Activated CD4-positive, alpha-beta T cell treated with anti-CD3 and anti-CD28 coated beads for 1 hour (primary cell): ENCODE measurements around the gene PITX3.
A peak's percentile ranks its signal among the peaks of the same experiment; 100 is the strongest.

Experiments used
- DNase-seq: peaks from one replicate; pipeline ENCODE4 v3.0.0-alpha.2; 2020

The PITX3 gene

DNA sequence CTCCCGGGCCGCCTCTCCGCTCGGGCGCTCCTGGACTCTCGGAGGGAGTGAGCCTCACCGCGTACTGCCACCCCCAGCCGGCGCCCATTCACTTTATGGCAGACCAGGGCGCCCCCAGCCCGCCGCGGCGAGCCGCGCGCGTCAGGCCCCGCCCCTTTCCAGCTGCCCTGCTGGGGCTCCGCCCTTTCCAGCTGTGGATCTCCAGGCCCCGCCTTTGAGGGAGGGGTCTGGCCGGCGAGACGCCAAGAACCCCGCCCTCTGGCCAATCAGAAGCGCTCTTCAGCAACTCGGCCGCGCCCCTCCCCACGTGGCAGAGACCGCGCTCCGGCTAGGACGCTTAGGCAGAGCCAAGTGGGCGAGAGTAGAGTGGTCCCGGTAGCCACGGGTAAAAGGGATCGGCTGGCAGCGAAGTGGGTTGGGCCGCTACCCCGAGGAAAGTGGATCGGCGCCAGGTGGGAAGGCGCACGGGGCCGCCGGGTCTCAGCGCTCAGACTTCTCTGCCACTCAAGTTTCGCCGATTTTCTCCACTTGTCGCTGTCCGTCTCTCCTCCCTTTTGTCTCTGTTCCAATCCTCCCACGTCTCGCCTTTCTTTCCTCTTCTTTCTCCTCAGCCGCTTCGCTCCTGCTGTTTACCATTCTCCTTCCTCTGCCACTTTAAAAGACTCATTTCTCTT, at the start of gene PITX3:
PITX3 (minus strand) TSS at position 69 of the 674 bp plus-strand sequence. CDS start 9,432 bp downstream, outside the sequence.
- peak; percentile 79 for DNase-seq

DNA sequence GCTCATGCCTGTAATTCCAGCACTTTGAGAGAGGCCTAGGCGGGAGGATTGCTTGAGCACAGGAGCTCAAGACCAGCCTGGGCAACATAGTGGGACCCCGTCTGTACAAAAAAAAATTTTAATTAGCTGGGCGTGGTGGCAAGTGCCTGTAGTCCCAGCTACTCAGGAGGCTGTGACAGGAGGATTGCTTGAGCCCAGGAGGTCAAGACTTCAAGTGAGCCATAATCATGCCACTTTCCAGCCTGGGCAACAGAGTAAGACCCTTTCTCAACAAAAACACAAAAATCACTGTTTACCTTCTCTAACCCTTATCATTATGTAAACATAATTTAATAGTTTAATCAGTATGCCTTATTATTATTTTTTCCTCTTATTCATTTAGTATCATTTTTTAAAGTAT, 48.5 kb upstream of the PITX3 start:
- no peak for DNase-seq

GRCh38 chr10:102289356-102289755, 48.0 kb upstream of the PITX3 start:
- DNase-seq, result no peak

DNA sequence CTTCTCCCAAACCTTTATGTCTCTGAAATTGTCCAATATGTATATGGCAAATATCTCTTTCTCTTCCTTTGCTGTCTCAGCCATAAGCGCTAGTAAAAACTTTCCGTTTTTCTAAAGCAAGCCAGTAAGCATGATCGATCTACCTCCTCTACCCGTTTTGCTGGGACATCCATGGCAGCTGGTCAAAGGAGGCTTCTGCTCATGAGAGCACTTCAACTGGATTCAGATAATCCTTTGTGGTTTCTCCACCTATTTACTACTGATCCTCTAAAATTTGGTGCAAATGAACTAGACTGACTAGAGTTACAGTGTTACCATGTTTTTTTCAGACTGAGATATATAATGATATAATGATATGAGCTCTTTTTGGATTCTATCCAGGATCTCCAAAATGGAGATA, 46.7 kb upstream of the PITX3 start:
- DNase-seq, result no peak

DNA sequence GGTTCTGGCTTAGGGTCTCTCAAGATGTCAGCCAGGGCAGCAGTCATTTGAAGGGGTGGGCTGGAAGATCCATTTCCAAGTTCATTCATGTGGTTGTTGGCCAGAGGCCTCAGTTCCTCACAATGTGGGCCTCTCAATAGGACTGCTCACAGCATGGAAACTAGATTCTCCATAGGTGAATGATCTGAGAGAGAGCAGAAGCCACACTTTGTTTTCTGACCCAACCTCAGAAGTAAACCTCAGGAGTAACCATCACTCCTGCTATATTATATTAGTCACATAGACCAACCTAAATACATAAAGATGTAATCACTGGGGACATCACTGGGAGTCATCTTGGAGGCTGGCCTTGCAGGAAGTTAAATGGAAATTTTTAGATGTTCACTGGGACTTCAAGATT, 46.2 kb upstream of the PITX3 start:
- no peak for DNase-seq

GRCh38 chr10:102286216-102286615, 44.9 kb upstream of the PITX3 start:
- DNase-seq, result no peak

- no peak for DNase-seq
Observed at GRCh38 chr10:102285133-102285532, 43.8 kb upstream of the PITX3 start.

GRCh38 chr10:102284531-102284930, 43.2 kb upstream of the PITX3 start:
- DNase-seq, result no peak

DNA sequence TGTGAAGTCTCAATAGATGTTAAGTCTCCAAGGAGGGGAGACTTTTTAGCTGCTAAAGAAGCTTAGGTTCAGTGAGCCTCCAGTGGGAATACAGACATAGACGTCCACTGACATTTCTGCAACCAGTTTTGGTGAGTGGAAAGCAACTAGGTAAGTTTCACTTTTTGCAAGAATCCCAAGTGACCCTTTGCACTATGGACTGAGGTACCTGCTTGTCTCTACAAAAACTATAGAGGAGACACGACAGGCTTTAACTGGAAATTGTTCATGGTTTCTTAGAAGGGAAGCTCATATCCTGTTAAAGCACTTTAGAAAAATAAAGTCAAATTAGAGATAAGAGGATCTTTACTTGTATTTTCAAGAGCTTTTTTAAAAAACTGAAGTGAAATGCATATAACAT, 42.6 kb upstream of the PITX3 start:
- DNase-seq, result no peak

DNA sequence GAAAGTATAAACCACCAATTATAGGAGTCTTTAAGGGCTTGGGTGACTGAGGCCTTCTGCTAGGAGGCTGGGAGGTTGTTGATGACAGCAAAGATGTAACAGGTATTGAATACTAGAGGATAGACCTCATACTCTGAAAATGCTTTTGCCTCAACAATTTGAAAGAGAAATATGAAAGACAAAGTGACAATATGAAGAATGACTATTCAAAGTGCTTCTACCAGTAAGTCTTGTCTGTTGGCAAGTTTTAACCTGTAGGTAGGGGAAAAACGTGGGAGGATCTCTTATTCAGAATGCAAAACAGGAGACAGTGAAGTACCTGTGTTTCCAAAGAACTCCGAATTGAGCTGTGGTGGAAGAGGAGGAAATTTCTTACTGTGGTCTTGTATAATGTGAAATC, 42.2 kb upstream of the PITX3 start:
- DNase-seq, result no peak

- no peak for DNase-seq
Observed at GRCh38 chr10:102281102-102281487, 39.8 kb upstream of the PITX3 start.

DNA sequence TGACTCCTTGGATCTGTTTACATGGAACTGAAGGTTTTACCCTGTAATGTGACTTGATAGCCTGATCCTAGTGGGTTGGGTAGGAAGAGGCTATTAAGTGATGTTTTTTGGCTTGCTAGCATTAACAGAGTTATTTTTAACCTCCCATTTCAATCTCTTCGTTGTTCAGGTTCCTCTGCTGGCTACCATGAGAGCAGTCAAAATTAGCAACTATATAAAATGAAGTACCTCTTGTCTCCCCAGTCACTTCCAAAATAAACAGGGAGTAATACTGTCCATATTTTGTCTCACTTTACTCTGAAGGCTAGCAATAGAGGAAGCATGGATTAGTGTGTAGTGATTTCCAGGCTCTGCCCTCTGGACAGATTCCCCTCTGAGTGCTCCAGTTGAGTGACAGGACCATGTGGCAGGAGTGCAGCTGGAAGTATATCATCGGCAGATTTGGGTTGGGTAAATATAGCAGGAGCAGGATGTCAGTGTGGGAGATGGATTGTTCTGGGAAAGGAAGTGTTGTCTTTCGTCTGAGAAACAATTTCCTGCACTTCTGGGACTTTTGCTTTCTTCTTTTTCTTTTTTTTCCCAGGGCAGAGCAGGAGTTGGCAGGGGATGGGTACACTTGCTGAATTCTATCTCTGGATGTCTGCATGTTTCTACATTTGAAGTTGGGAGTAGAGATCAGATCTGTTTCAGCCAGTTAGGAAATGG, 39.2 kb upstream of the PITX3 start:
- DNase-seq, result no peak

- DNase-seq, result no peak
Observed at GRCh38 chr10:102279104-102279503, 37.8 kb upstream of the PITX3 start.

- DNase-seq, result no peak
Observed at GRCh38 chr10:102275343-102275742, 34.0 kb upstream of the PITX3 start.

DNA sequence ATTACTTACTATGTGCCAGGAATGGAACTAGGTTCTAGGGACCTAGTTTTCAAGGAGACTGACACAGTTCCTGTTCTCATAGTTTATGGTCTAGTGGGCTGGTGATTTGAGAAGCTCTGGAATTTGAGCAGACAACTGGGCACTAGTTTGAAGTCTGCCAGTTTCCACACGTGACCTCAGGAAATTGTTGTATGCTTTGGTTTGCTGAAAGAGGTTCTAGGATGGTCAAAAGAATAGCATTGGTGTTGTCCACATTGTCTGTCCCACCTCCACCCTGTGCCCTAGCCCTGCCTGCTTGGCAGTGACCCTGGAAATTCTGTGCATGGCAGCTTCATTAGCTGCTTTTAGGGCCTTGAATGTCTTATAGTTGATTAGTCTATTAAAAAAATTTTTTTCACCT, 32.8 kb upstream of the PITX3 start:
- DNase-seq, result no peak

GRCh38 chr10:102269017-102269416, 27.7 kb upstream of the PITX3 start:
- no peak for DNase-seq

DNA sequence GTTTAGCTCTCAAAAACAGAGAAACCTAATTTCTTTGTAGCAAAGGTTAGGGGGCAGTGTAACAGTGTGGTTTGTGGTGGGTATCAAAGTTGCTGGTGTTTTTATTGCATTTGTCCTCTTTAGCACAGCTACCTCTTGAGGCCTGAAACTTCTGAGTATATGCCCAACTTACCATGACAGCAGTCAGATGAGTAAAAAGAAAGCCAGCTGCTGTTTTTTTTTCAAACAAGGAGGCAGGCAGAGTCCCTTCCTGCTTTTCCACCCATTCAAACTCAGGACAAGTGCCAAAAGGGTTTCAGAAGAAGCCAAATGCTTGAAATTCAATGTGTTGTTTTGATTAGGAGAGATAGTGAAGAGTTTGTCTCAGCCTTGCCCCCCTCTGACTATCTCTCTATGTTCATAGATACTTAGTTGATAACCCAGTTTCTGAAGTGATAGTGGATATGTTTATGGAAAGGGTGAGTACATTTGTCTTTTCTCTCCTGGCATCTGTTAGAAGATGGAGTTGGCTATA, 27.1 kb upstream of the PITX3 start:
- no peak for DNase-seq

GRCh38 chr10:102267748-102268147, 26.4 kb upstream of the PITX3 start:
- DNase-seq, result no peak

DNA sequence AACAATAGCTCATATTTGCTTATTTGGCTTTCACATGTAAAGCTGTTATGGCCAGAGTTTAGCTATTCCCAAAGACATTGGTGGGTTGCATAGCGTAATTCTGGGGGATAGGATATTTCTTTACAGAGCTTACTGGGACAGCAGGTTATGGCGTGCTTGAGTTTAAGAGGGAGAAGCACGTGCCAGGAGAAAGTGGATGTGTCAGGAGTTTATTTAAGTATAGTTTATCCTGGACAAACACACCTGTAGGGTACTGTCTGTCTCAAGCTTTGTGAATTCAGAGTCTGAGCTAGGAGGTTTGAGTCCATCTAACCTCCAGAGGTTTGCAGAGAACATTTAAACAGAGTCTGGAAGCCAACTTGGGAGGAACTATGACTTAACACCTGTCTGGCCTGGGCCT, 25.4 kb upstream of the PITX3 start:
- DNase-seq, result no peak

DNA sequence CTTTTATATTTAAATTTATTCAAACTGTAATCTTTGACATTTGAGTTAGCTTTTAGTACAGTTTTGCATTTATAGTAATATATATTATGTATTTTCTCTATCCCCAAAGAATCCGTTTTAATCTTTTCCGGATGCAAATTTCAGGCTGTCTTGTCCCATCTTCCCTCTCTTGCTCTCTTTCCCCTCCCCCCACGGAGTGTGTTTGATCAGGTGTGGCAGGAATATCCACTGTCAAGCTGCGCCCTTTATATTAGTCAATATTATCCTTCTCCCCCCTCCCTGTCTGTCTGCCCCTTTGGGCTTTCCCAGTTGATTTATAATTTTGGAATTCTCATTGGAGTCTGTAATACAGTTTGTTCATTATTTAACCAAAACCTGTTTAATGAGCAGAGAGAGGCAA, 23.1 kb upstream of the PITX3 start:
- no peak for DNase-seq

DNA sequence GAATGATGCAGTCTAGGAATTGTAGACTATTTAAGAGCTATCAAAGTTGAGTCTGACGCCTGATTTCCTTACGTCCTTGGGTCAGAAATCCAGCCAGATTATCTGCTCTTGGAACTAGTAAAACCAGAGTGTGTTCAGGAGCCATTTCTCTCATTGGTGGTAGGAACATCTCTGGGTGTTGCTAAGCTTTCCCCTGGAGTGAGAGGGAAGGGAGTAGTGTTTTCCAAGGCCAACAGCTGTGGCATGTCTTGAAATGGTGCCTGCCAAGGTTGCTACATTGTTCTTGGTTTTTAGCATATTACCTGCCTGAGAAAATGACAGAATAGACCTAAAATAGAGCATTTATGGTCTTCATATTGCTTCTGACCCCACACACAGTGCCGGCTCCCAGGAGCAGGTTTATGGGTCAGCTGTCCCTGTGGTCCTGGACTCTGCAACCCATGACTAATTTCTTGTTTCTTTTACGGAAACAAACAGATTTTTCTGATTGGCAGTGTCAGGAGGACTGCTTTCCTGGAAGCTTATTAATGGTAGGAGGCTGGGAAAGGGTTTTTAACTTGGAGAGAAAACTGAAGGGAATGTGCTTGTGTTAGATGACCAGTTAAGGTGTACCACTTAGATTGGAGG, 21.5 kb upstream of the PITX3 start:
- no peak for DNase-seq

DNA sequence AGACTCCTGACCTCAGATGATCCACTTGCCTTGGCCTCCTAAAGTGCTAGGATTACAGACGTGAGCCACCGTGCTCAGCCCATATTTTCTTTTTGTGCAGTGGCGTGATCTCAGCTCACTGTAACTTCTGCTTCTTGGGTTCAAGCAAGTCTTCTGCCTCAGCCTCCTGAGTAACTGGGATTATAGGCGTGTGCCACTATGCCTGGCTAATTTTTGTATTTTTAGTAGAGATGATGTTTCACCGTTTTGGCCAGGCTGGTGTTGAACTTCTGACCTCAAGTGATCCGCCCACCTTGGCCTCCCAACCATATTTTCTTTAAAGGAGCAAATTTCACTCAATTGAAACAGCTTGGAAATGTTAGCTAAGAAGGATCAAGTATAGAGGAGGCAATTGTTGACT, 20.5 kb upstream of the PITX3 start:
- DNase-seq, result no peak

DNA sequence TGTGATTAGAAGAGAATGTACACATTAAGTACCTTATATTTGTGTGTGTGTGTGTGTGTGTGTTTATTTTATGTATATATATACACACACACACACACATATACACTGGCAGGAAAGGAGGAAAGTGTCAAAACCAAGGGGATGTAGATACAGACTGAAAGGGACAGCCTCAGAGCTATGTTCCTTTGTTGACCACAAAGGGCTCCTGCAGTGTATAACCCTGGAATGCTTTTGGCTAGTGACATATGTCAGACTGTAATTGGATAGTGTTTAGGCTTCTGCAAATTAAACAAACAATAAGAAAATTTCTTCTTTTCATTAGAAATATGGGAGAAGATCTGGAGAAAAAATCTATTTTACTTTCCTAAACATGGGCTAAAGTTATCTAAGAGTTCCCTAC, 19.9 kb upstream of the PITX3 start:
- no peak for DNase-seq

- no peak for DNase-seq
Observed at GRCh38 chr10:102255404-102255803, 14.1 kb upstream of the PITX3 start.
